Stimulated activated CD4-positive, alpha-beta T cell treated with anti-CD3 and anti-CD28 coated beads, Interleukin-4, amount 100 ng/mL, for 4 hours (primary cell): ENCODE results near the gene RERE.
"Not testable (repeated sequence)": the region's sequence is repeated elsewhere in the genome, so short reads cannot be mapped to it uniquely, and the experiment has no call there.

Source experiments
- DNase-seq, 2 experiments: peaks; one replicate each; pipeline ENCODE4 v3.0.0-alpha.2; 2020

The RERE gene

GRCh38 chr1:8536515-8536914 is 280.9 kb downstream of the RERE start:
- no peak for DNase-seq

GRCh38 chr1:8533907-8534306 is 283.5 kb downstream of the RERE start:
- no peak for DNase-seq

- DNase-seq = no peak
These were observed 284.3 kb downstream of the RERE start for GRCh38 chr1:8533124-8533523.

GRCh38 chr1:8529901-8530300 is 287.5 kb downstream of the RERE start:
- no peak for DNase-seq

GRCh38 chr1:8527941-8528340 is 289.5 kb downstream of the RERE start:
- no peak for DNase-seq

GRCh38 chr1:8525558-8526275 is 291.7 kb downstream of the RERE start:
- peak; percentile 41 to 64 for DNase-seq

- no peak for DNase-seq
These were observed 292.3 kb downstream of the RERE start for GRCh38 chr1:8525216-8525557.

GRCh38 chr1:8524627-8525157 is 292.7 kb downstream of the RERE start:
- DNase-seq = no peak

GRCh38 chr1:8523666-8524206 is 293.7 kb downstream of the RERE start:
- no peak for DNase-seq

- no peak for DNase-seq
These were observed 296.9 kb downstream of the RERE start for GRCh38 chr1:8520483-8520966.

- no peak for DNase-seq
These were observed 298.3 kb downstream of the RERE start for GRCh38 chr1:8519167-8519566.

- no peak for DNase-seq
These were observed 299.0 kb downstream of the RERE start for GRCh38 chr1:8518490-8518801.

GRCh38 chr1:8517661-8518489 is 299.6 kb downstream of the RERE start:
- no peak for DNase-seq

GRCh38 chr1:8516793-8517556 is 300.5 kb downstream of the RERE start:
- DNase-seq = no peak

- DNase-seq = no peak
These were observed 301.1 kb downstream of the RERE start for GRCh38 chr1:8516278-8516777.

- DNase-seq = no peak
These were observed 304.9 kb downstream of the RERE start for GRCh38 chr1:8512504-8512903.

GRCh38 chr1:8510041-8510823 is 307.2 kb downstream of the RERE start:
- DNase-seq = peak; percentile 50 to 69

- no peak for DNase-seq
These were observed 307.9 kb downstream of the RERE start for GRCh38 chr1:8509579-8509978.

GRCh38 chr1:8506995-8507615 is 310.3 kb downstream of the RERE start:
- DNase-seq = no peak

- DNase-seq = no peak
These were observed 311.0 kb downstream of the RERE start for GRCh38 chr1:8506456-8506855.

- no peak for DNase-seq
These were observed 313.6 kb downstream of the RERE start for GRCh38 chr1:8503842-8504241.

GRCh38 chr1:8502949-8503348 is 314.5 kb downstream of the RERE start:
- DNase-seq = not testable (repeated sequence)
